ENCODE measurements around the gene NRK.
"Not testable (repeated sequence)": the region's sequence is repeated elsewhere in the genome, so short reads cannot be mapped to it uniquely, and the experiment has no call there.

Gene NRK

GRCh38 chrX:105822138-105823091 lies at the start of gene NRK:
Gene NRK (plus strand): TSS chrX:105822539. CDS start chrX:105822846, 307 bp downstream.
- no peak for DNase-seq

DNA sequence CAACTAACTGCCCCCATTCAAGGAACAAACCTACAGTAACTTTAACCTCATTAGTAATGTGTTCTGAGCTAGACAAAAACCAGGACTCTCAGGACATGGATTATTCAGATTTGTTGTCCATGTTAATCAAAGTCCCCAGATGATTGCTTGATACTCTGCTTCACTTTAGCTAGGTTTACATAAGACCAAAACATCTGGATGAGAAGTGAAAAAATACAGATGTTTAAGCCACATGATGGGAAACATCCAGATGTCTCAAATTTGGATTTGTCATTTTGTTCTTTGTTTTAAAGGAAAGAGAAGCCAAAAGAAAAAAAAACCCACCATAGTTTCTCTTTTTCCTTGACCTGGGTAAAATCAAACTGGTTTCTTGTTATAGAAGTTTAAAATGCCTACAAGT lies 48.5 kb upstream of the NRK start:
- no peak for DNase-seq

DNA sequence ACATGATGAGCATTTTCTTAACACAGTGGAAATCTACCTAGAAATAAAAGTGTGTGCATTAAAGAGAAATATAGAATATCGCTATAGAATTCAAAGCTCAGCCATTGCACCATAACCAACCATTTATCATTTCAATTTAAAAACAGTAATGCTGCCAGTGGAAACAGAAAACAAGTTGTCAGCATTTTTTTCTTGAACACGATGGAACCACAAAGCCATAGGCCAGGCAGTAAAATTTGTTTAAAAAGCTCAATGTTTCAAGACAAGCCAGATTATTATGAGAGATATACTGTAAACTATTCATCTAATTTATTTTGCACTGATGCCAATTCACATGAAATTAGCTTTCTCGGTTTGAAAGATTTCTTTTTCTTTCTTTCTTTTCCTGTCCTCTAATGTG lies 46.7 kb upstream of the NRK start:
- no peak for DNase-seq

DNA sequence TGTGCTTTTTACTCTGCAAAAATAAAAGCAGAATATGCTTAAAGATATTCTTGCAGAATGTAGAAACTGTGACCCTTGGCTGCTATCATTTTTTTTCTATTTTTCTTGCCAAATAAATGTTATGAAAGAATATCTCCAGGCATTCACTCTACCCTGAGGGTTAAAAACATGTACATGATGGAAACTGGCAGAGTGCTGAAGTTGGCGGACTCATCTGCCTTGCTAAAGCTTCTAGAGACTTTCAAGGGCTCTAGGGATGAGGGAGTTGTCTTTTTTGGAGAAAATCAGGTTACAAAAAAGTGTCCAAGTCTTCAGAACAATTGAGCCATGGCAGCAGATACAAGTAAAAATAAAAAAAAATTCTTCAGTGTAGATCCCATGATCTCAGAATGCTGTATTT lies 40.5 kb upstream of the NRK start:
- no peak for DNase-seq

GRCh38 chrX:105796877-105797276 lies 25.5 kb upstream of the NRK start:
- DNase-seq, result not testable (repeated sequence)

- DNase-seq, result no peak
These were observed 18.4 kb upstream of the NRK start for GRCh38 chrX:105803891-105804290.

- not testable (repeated sequence) for DNase-seq
These were observed 16.7 kb upstream of the NRK start for GRCh38 chrX:105805655-105806054.

GRCh38 chrX:105816517-105816916 lies 5.8 kb upstream of the NRK start:
- no peak for DNase-seq

- DNase-seq, result no peak
These were observed 2.1 kb upstream of the NRK start for GRCh38 chrX:105820247-105820646.

GRCh38 chrX:105821471-105822121 lies 743 bp upstream of the NRK start:
- DNase-seq, result no peak

DNA sequence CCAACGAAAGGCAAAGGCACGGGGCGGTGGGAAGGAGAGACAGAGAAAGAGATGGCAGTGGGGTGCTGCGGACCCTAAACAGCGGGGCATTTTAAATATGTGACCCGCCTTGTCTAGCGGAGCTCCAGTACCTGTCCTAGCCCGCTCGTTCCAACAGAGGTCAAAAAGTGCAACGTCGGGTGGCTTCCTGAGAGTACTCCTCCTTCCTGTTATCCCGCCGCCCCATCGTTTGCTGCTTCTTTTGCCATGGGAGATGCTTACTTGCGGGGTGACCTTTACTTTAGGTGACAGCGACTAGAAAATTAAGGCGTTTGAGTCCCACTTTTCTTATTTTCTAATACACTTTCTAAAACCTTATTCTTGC lies 735 bp downstream of the NRK start:
- DNase-seq, result no peak

DNA sequence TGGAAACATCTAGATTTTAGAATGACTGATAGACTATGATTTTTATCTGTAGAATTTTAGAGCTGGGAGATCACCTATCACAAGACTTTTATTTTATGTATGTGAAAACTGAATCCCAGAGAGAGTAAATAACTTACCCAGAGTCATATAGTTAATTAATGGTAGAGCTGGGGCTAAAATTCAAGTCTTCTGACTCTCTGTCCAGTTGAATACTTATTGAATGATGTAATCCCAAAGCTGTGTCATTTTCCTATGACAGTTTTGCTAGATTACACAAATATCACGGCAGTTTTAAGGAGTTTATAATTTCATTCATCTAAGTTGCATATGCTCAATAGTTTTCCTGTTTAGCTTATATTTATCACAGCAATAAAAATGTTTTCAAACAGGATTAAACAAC lies 6.7 kb downstream of the NRK start:
- DNase-seq, result no peak

DNA sequence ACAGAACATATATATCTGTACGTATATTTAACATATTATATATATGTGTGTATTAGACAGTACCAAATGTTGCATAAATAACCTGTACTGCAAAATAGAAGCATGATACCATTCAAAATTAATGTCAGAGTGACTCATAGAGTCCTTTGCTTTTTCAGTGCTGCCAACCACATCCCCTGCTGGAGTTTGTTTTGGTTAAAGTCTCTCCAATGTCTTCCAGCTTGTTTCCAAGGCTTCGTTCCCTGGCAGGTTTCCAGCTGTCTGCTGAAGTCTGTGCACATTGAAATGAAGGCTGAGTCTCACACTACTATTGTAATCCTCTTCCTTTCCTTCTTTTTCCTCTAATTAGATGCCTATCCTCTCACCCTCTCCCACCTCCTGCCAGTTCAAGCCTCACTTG lies 14.9 kb downstream of the NRK start:
- no peak for DNase-seq

GRCh38 chrX:105845631-105846030 lies 23.3 kb downstream of the NRK start:
- DNase-seq, result no peak

- DNase-seq, result not testable (repeated sequence)
These were observed 27.8 kb downstream of the NRK start for GRCh38 chrX:105850100-105850499.

DNA sequence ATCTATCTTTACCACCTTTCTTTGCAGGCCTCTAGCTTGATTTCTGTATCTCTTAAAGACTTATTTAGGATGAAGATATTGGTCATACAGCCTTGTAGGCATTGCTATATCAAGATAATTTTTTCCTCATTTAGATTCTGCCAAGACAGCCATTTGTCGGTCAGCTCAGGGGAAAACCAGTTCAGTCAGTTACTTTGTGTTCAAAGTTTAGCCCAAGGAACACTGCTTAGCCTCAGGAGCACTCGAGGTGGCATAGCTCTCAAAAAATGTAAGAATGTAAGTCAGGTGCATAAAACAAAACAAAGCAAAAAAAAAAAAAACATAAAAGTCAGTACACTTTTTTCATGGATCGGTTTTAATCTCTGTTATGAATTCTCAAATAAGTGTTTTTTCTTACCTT lies 43.4 kb downstream of the NRK start:
- no peak for DNase-seq

- no peak for DNase-seq
These were observed 47.4 kb downstream of the NRK start for GRCh38 chrX:105869701-105870100.

- no peak for DNase-seq
These were observed 48.1 kb downstream of the NRK start for GRCh38 chrX:105870445-105870844.

GRCh38 chrX:105872941-105873340 lies 50.6 kb downstream of the NRK start:
- DNase-seq, result no peak

DNA sequence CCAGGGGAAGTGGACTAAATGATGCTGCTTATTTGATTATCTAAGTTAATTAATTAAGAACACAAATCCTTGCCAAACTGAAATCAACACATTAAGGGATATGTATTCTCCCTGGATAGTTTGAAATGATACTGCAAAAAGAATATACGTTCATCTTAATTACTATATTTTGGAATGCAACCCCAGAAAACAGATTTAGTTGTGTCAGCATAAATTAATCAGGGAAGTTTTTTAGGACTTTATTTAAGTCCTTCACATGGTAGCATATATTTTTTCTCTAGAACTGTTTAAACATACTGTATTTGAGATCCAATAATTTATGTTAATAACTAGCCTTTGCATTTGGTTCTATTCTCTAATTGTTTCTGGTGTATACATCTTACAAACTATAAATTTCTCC lies 52.5 kb downstream of the NRK start:
- no peak for DNase-seq

GRCh38 chrX:105876658-105877057 lies 54.3 kb downstream of the NRK start:
- no peak for DNase-seq

DNA sequence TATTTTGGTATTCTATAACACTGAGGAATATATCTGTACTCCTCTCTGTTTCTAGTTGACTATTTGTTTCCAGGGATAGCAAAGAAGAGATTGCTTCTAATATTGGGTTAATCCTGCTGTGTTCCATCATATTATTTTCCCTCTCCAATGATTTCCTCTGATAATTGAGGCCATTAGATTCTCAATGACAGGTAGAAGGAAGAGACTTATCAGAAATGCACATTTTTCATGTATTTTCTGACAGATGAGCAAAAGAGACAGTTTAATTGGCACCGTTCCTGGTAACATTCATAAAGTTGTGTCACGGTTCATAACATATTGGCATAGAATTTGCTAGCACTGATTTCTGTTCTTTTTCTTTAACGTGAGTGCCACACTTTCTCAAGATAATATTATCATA lies 58.2 kb downstream of the NRK start:
- no peak for DNase-seq

DNA sequence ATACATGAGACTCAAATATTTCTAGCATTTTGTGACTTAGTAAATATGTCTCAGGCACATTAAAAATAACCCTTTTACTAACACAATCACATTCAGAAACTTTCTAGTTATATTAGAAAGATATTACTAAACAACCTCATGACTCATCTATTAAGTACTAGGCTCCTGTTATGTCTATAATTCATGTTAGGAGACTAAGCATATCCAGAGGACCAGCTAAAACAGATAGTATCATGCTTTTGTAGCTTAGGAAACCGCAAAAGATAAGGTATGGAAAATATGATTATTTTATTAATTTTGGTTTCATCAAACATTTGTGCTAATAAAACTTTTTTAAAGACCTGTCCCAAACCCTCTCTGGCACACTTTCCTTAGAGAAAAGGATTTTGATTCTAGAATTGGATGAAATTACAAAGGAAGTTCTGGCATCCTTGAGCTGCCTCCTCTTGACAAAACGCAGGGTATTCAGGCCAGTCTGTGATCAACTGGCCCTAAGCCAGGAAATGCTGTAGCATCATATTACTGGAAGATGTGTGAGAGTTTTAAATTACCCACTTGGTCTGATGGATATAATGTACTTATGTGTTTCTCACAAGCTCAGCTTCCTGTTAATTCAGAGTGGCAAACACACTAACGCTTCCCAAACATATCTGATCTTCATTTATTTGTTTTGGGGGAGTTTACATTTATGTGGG lies 60.4 kb downstream of the NRK start:
- no peak for DNase-seq

GRCh38 chrX:105894721-105895120 lies 72.4 kb downstream of the NRK start:
- DNase-seq, result no peak
